Endodermal cell (in vitro differentiated cells): Measurements from ENCODE around the gene RBM6. TPM values are rescaled to one million over a fixed set of nuclear protein-coding genes. Genes with fewer than 3 reads are reported as not detected.

Experiments used
- DNase-seq: peaks from one replicate; pipeline ENCODE4 v3.0.0-alpha.2; 2017
- H3K27ac ChIP-seq: 2 replicates; pipeline ENCODE4 v1.5.1; 2013; ENCODE audit warnings: mild to moderate bottlenecking, low read depth, low read length, moderate library complexity
- H3K27me3 ChIP-seq: 2 replicates; pipeline ENCODE4 v1.6.1; 2013; ENCODE audit warnings: mild to moderate bottlenecking, low read length, moderate library complexity; ENCODE audit not compliant: insufficient read depth, control insufficient read depth, poor library complexity, severe bottlenecking
- H3K36me3 ChIP-seq: 2 replicates; pipeline ENCODE4 v1.7.0; 2013; ENCODE audit warnings: mild to moderate bottlenecking, low read length, moderate library complexity; ENCODE audit not compliant: control insufficient read depth, insufficient read depth
- H3K4me1 ChIP-seq: one replicate; pipeline ENCODE4 v1.7.0; 2013; ENCODE audit warnings: low read length; ENCODE audit not compliant: control insufficient read depth, insufficient read depth
- H3K4me3 ChIP-seq: 2 replicates; pipeline ENCODE4 v1.5.1; 2013; ENCODE audit warnings: mild to moderate bottlenecking, low read length, moderate library complexity
- H3K9ac ChIP-seq: 2 replicates; pipeline ENCODE4 v1.6.1; 2013; ENCODE audit warnings: mild to moderate bottlenecking, low read length, moderate library complexity; ENCODE audit not compliant: poor library complexity, severe bottlenecking; ENCODE audit errors: extremely low read depth
- H3K9me3 ChIP-seq: 2 replicates; pipeline ENCODE4 v1.6.1; 2013; ENCODE audit warnings: mild to moderate bottlenecking, low read length, moderate library complexity; ENCODE audit not compliant: control insufficient read depth
- H3K27ac Mint-ChIP-seq: 2 replicates; pipeline ENCODE4 v1.8.0; 2020; ENCODE audit warnings: mixed read lengths
- H3K27me3 Mint-ChIP-seq: 2 replicates; pipeline ENCODE4 v1.8.0; 2021; ENCODE audit warnings: mild to moderate bottlenecking, mixed read lengths; ENCODE audit not compliant: insufficient read depth
- H3K36me3 Mint-ChIP-seq: 2 replicates; pipeline ENCODE4 v1.8.0; 2020; ENCODE audit warnings: low read depth, mixed read lengths
- H3K4me1 Mint-ChIP-seq: 2 replicates; pipeline ENCODE4 v1.8.0; 2020; ENCODE audit warnings: mixed read lengths
- H3K4me3 Mint-ChIP-seq: 2 replicates; pipeline ENCODE4 v1.8.0; 2020; ENCODE audit warnings: mild to moderate bottlenecking, moderate library complexity, mixed read lengths
- H3K9me3 Mint-ChIP-seq: 2 replicates; pipeline ENCODE4 v1.8.0; 2020; ENCODE audit warnings: mild to moderate bottlenecking, mixed read lengths
- whole genome bisulfite sequencing, 2 experiments: methylation state at CpG; one replicate each; pipeline versions ENCODE4 v1.1.5 to v1.1.7; 2013; ENCODE audit warnings: missing lambda C conversion rate in 2 of 2, mixed read lengths in 1 of 2; ENCODE audit not compliant: insufficient coverage in 1 of 2, insufficient read length in 1 of 2; 5-methylcytosine and 5-hydroxymethylcytosine counted together
- long read RNA-seq, 4 experiments: library from polyadenylated mRNA in 2 of 4; library from RNA in 1 of 4; library from capped mRNA in 1 of 4; stranded (forward) in 3 of 4; unstranded in 1 of 4; transcript quantifications; one replicate each; pipeline ENCODE4 v2.0.0, GENCODE V29; 2020 to 2021; ENCODE audit warnings: inconsistent platforms in 1 of 4
- polyA plus RNA-seq, 2 experiments: library from polyadenylated mRNA; stranded (reverse); fragments of 50-300 nt; gene quantifications; one replicate each; pipeline ENCODE4 v1.2.3, GENCODE V29; 2013
- total RNA-seq, 2 donors: library from RNA; stranded (reverse); fragmentation: NEBNext Ultra II Directional in 1 of 2; extraction: Animal tissue kit (Norgen Biotek cat#: 25700) in 1 of 2; gene quantifications; 2 replicates in 1 of 2; 3 replicates in 1 of 2; pipeline ENCODE4 v1.2.1, GENCODE V29; 2021
- TF ChIP-seq, protein P1 (sequence below): fragments of 200-600 bp; sonication (generic); conservative IDR thresholded peaks from 2 replicates; pipeline ENCODE4 v1.5.0; 2021; ENCODE audit warnings: antibody characterized with exemption, mild to moderate bottlenecking

Gene RBM6, protein sequence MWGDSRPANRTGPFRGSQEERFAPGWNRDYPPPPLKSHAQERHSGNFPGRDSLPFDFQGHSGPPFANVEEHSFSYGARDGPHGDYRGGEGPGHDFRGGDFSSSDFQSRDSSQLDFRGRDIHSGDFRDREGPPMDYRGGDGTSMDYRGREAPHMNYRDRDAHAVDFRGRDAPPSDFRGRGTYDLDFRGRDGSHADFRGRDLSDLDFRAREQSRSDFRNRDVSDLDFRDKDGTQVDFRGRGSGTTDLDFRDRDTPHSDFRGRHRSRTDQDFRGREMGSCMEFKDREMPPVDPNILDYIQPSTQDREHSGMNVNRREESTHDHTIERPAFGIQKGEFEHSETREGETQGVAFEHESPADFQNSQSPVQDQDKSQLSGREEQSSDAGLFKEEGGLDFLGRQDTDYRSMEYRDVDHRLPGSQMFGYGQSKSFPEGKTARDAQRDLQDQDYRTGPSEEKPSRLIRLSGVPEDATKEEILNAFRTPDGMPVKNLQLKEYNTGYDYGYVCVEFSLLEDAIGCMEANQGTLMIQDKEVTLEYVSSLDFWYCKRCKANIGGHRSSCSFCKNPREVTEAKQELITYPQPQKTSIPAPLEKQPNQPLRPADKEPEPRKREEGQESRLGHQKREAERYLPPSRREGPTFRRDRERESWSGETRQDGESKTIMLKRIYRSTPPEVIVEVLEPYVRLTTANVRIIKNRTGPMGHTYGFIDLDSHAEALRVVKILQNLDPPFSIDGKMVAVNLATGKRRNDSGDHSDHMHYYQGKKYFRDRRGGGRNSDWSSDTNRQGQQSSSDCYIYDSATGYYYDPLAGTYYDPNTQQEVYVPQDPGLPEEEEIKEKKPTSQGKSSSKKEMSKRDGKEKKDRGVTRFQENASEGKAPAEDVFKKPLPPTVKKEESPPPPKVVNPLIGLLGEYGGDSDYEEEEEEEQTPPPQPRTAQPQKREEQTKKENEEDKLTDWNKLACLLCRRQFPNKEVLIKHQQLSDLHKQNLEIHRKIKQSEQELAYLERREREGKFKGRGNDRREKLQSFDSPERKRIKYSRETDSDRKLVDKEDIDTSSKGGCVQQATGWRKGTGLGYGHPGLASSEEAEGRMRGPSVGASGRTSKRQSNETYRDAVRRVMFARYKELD
- 100 to 1,000 TPM; 116 to 168 TPM for total RNA-seq
- polyA plus RNA-seq (2013, experiment 1 of 2), result 131 TPM
- polyA plus RNA-seq (2013, experiment 2 of 2), result 115 TPM
- long read RNA-seq, experiment 1, partial matches to known transcripts, result 17 of 26 reads
- long read RNA-seq, experiment 1, other reads (novel, unspliced or antisense), result 5 of 26 reads
- long read RNA-seq, experiment 2, full-length matches to known transcripts, result 89 of 196 reads
- long read RNA-seq, experiment 2, partial matches to known transcripts, result 29 of 196 reads
- long read RNA-seq, experiment 2, other reads (novel, unspliced or antisense), result 78 of 196 reads
- long read RNA-seq, experiment 3, full-length matches to known transcripts, result 100 of 252 reads
- long read RNA-seq, experiment 3, partial matches to known transcripts, result 86 of 252 reads
- long read RNA-seq, experiment 3, other reads (novel, unspliced or antisense), result 66 of 252 reads
- long read RNA-seq, experiment 4, full-length matches to known transcripts, result 23 of 119 reads
- long read RNA-seq, experiment 4, partial matches to known transcripts, result 76 of 119 reads
- long read RNA-seq, experiment 4, other reads (novel, unspliced or antisense), result 20 of 119 reads

DNA sequence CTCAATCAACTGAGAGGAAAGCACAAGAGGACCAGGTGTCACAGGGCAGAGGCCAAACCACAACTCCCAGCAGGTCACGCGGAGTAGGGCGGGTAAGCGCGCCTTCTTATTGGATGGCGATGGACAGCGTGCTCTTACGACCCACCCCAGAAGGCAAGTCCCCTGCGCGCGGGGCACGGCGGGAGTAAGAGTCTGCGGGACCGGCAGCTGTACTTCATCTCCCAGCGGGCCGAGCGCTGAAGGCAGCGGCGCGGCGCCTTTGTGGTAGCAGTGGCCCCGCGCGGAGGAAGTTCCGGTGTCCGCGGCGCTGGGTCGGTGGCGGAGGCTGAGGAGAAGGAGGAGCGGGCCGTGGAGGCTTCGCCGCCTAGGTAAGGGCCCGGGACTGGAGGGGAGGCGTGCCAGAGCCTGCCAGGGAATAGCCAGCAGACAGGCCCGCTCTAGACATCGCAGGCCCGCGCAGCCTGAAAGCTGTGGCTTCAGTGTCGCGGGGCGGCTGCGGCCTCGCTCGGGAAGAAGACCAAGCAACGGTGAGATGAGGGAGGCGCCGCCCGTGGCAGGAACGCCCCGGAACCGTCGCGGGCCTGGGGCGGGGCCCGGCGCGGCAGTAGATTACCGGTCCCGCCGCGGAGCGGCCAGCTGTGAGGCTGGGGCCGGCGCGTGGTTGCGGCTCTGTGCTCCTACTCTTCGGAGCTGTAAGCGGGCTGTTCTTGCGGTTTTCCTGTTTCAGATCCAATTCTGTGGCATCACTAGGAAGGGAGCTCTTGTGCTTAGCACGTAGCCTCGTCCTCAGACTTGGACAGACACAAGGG lies at the start of gene RBM6:
Gene RBM6 (plus strand): TSS at position 293 of the 809 bp plus-strand sequence. CDS start 22,492 bp downstream, outside the sequence.
- H3K27me3 Mint-ChIP-seq, result no peaks in the 10 kb centered on the region
- Histone ChIP-seq H3K27me3 (no peaks in the 10 kb centered on the region), H3K9ac (peak within 1 kb of the TSS; percentile 84), H3K4me3 (peak within 1 kb of the TSS; percentile 97), H3K36me3 (peaks cover 19% of the 10 kb centered on the region), H3K27ac (peak within 1 kb of the TSS; percentile 97), H3K9me3 (no peaks in the 10 kb centered on the region), H3K4me1 (no peaks in the 10 kb centered on the region)
- 0% methylated on average over 46 to 74 of the region's 74 CpGs for WGBS, 2 experiments
- no peaks in the 10 kb centered on the region for H3K9me3 Mint-ChIP-seq
- H3K27ac Mint-ChIP-seq, result peak within 1 kb of the TSS; percentile 97
- peaks cover 14% of the 10 kb centered on the region for H3K36me3 Mint-ChIP-seq
- TF ChIP-seq, protein P1, sequence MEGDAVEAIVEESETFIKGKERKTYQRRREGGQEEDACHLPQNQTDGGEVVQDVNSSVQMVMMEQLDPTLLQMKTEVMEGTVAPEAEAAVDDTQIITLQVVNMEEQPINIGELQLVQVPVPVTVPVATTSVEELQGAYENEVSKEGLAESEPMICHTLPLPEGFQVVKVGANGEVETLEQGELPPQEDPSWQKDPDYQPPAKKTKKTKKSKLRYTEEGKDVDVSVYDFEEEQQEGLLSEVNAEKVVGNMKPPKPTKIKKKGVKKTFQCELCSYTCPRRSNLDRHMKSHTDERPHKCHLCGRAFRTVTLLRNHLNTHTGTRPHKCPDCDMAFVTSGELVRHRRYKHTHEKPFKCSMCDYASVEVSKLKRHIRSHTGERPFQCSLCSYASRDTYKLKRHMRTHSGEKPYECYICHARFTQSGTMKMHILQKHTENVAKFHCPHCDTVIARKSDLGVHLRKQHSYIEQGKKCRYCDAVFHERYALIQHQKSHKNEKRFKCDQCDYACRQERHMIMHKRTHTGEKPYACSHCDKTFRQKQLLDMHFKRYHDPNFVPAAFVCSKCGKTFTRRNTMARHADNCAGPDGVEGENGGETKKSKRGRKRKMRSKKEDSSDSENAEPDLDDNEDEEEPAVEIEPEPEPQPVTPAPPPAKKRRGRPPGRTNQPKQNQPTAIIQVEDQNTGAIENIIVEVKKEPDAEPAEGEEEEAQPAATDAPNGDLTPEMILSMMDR, result no peak
- DNase-seq, result peak; percentile 99
- no peaks in the 10 kb centered on the region for H3K4me1 Mint-ChIP-seq
- H3K4me3 Mint-ChIP-seq, result peak within 1 kb of the TSS; percentile 95

DNA sequence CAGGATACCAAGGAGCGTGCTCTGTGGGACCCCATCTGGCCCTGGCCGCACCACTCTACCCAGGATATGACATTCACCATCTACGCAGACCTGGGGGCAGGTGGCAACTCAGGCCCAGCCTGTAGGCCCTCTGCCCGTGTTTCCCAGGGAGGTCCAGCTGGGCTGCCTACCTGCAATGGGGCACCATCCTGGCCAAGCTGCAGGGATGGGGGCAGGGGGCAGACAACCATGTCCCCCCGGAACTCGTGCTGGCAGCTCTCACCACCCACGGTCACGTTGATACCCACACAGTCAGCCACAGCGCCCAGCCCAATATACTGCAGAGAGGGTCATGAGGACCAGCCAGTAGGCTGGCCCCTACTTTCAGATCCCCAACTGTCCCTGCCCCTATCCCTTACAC lies 44.2 kb upstream of the RBM6 start:
- TF ChIP-seq, protein P1, result no peak
- Mint-ChIP-seq H3K4me3 (no peak overlapping the region), H3K27ac (no peak overlapping the region), H3K4me1 (no peaks in the 10 kb centered on the region), H3K27me3 (no peaks in the 10 kb centered on the region), H3K36me3 (no peaks in the 10 kb centered on the region), H3K9me3 (no peaks in the 10 kb centered on the region)
- no peak for DNase-seq
- Histone ChIP-seq H3K9ac (no peak overlapping the region), H3K9me3 (no peaks in the 10 kb centered on the region), H3K27me3 (no peaks in the 10 kb centered on the region), H3K36me3 (no peaks in the 10 kb centered on the region), H3K27ac (no peak overlapping the region), H3K4me3 (no peak overlapping the region), H3K4me1 (no peaks in the 10 kb centered on the region)
- 90 to 97% methylated on average over 8 to 9 of the region's 9 CpGs for WGBS, 2 experiments
